Astrocyte of the cerebellum (primary cell): ENCODE measurements around the gene ATP2C2.

ENCODE experiments used
- DNase-seq: peaks from one replicate; pipeline ENCODE4 v3.0.0-alpha.2; 2011; ENCODE audit warnings: low read depth
- H3K4me3 ChIP-seq: 2 replicates; pipeline ENCODE4 v1.5.1; 2011; ENCODE audit warnings: mild to moderate bottlenecking, low read depth, low read length, moderate library complexity
- in situ Hi-C: cut with HindIII; loops from 2 replicates; pipeline ENCODE4 v1.10.0; 2017; ENCODE audit warnings: low sequenced_read_pairs
- TF ChIP-seq, protein P1 (sequence below): IDR thresholded peaks from 2 replicates; pipeline ENCODE4 v1.5.1; 2012; ENCODE audit warnings: low read length, low read depth, moderate library complexity, mild to moderate bottlenecking; ENCODE audit errors: missing control alignments

Gene ATP2C2

DNA sequence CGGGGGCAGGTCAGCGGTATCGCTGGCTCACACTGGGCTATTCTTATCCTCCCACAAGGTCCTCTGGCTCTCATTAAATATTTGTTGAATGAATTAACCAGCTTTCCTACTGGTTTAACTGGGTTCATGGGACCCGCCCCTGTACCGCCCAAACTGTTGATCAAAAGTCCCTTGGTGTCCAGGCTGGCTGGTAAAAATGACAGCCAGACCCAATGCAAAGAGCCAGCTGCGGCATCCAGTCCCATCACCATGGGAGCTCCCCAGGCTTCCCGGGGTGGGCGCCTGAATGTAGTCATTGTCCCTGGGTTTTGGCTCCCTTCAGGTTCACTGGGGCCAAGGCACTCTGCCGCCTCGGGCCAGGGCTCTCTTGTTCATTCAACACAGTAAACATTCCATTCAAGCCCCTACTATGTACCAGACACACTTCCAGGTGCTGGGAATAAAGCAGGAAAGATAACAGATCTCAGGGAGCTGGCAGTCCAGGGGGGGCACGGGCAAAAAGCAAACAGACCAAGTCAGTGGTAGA, 11.7 kb upstream of the ATP2C2 start:
- in situ Hi-C loops: no loop called here
- TF ChIP-seq, protein P1, sequence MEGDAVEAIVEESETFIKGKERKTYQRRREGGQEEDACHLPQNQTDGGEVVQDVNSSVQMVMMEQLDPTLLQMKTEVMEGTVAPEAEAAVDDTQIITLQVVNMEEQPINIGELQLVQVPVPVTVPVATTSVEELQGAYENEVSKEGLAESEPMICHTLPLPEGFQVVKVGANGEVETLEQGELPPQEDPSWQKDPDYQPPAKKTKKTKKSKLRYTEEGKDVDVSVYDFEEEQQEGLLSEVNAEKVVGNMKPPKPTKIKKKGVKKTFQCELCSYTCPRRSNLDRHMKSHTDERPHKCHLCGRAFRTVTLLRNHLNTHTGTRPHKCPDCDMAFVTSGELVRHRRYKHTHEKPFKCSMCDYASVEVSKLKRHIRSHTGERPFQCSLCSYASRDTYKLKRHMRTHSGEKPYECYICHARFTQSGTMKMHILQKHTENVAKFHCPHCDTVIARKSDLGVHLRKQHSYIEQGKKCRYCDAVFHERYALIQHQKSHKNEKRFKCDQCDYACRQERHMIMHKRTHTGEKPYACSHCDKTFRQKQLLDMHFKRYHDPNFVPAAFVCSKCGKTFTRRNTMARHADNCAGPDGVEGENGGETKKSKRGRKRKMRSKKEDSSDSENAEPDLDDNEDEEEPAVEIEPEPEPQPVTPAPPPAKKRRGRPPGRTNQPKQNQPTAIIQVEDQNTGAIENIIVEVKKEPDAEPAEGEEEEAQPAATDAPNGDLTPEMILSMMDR: no peak
- DNase-seq: no peak
- no peak overlapping the region for H3K4me3 ChIP-seq

DNA sequence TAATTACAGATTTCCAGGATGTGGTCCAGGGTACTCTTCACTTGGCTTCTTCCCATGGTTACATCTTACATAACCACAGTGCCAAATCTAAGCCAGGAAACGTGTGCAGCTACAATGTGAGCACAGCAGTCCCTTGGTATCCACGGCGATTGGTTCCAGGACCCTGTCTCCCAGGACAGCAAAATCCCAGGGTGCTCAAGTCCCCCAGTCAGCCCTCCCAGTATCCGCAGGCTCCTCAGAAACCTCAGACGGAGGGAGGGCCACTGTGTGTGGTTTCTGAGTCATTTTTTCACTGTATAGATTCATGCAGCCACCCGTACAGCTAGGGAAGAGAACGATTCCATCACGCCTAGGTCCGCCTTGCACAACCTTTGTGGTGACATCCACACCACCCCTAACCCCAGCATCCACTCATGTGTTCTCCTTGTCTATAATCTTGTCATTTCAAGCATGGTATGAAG, 11.1 kb upstream of the ATP2C2 start:
- peak; percentile 15 for DNase-seq

DNA sequence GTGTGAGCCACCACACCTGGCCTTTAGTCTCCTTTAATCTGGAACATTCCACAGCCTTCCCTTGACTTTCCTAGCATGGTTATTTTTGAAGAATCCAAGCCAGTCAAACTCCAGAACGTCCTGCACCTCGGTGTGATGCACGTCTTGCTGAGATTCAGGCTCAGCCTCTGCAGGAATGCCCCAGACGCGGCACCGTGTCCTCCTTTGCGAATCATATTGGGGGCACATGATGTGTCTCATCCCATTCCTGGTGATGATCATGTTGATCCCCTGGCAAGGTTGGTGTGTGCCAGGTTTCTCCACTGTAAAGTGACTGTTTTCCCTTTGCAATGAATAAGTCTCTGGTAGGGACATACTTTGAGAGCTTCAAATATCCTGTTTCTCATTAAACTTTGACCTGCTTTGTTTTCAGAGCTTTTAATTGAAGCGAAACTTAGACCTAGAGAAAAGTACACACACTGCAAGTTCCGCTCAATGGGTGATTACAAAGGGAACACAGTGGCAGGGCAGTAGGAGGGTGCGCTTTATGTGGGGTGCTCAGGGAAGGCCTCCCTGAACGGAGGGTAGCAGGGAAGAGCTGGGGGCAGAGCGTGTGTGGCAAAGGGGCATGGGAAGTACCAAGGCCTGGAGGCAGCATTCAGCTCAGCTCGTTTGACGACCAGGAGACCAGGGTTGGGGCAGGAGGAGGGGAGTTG, 9.6 kb upstream of the ATP2C2 start:
- TF ChIP-seq, protein P1: no peak
- no peak overlapping the region for H3K4me3 ChIP-seq
- in situ Hi-C loops: no loop called here
- DNase-seq: no peak

More for the DNA sequence above, 11.1 kb upstream of the ATP2C2 start:
- in situ Hi-C loops: no loop called here
- no peak overlapping the region for H3K4me3 ChIP-seq
- TF ChIP-seq, protein P1: no peak

DNA sequence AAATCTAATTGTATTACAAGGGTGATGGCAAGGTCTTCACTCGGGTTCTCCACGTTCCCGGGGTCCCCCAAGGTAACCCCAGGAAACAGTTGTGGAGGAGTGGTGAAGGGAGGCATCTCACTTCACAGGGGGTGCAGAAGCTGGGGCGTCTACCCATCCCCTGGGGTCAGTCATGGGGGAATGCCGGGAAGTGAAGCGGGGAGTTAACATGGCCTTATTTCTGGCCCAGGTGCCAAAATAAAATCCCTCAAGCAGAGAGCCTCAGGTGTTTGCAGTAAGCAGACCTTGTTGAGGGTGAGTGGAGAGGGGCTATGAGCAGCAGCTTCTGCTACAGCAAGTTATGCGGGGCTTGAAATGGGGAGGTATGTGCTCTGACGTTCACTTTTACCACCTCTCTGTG, 9.0 kb upstream of the ATP2C2 start:
- DNase-seq: no peak
- in situ Hi-C loops: no loop called here
- TF ChIP-seq, protein P1: no peak
- no peak overlapping the region for H3K4me3 ChIP-seq

DNA sequence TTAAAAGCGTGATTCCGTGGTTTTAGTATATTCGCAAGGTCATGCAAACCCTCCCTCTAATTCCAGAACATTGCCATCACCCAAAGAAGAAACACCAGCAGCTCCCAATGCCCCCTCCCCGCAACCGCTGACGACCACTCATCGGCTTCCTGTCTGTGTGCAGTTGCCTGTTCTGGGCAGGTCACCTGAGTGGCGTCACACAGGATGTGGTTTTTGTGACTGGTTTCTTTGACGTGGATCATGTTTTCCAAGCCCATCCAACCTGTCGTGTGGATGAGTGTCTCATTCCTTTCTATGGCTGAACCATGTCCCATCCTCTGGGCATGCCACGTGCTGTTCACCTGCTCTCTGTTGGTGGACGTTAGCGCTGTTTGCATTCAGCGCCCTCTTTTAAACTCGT, 8.2 kb upstream of the ATP2C2 start:
- H3K4me3 ChIP-seq: no peak overlapping the region
- DNase-seq: no peak
- in situ Hi-C loops: no loop called here
- TF ChIP-seq, protein P1: no peak

DNA sequence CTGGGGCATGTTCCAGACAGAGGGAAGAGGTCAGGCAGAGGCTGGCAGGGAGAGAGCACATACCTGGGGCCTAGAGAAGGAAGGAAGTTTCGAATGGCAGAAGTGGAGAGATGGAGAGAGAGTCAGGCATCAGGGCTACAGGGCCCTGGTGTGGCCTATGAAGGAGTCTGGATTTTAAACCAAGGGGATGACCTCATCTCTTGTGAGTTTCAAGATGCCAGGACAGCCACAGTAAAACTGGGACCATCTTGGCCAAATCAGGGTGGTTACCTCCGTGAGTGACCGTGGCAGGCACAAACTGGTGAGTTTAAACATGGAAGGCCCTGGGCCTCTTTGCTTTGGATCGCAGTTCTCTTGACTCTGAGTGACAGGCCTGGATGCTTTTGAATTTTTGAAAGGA, 7.6 kb upstream of the ATP2C2 start:
- TF ChIP-seq, protein P1: no peak
- in situ Hi-C loops: no loop called here
- no peak for DNase-seq
- H3K4me3 ChIP-seq: no peak overlapping the region
